H1 (cell line): ENCODE results near the gene HIPK2. TPM values are rescaled to one million over a fixed set of nuclear protein-coding genes. Genes with fewer than 3 reads are reported as not detected.

ENCODE experiments used
- CTCF ChIA-PET: fragments of 300-600 bp; sonication (Branson Sonifier 250); formaldehyde crosslinking; loops from one replicate; lab custom pipeline; 2021; ENCODE audit not compliant: partially characterized antibody; lab: Charles Lee
- POLR2A ChIA-PET: fragments of 300-600 bp; sonication (Branson Sonifier 250); formaldehyde crosslinking; loops from one replicate; lab custom pipeline; 2021; ENCODE audit warnings: inconsistent platforms; ENCODE audit not compliant: partially characterized antibody; lab: Charles Lee
- DNase-seq, 2 experiments: peaks; one replicate each; pipeline versions ENCODE4 v3.0.0 to v3.0.0-alpha.2; 2010 to 2022; ENCODE audit warnings: low spot score in 2 of 2, low read depth in 1 of 2, mixed read lengths in 1 of 2
- FAIRE-seq: peaks from 2 replicates; lab custom pipeline; 2011; peaks lifted over from hg19 to GRCh38; lab: Jason Lieb, UNC
- H2AFZ ChIP-seq: 2 replicates; pipeline ENCODE4 v1.8.1; 2012; ENCODE audit warnings: low read length, inconsistent platforms
- H2AK5ac ChIP-seq: 2 replicates; pipeline ENCODE4 v1.6.1; 2013; ENCODE audit warnings: low read depth, low read length
- H2BK120ac ChIP-seq: replicated peaks from 2 replicates; pipeline ENCODE3; 2013; ENCODE audit warnings: low read depth, low read length, inconsistent platforms
- H2BK12ac ChIP-seq: 2 replicates; pipeline ENCODE4 v1.6.1; 2013; ENCODE audit warnings: low read depth, low read length
- H2BK15ac ChIP-seq: 2 replicates; pipeline ENCODE4 v1.6.1; 2013; ENCODE audit warnings: low read length
- H2BK20ac ChIP-seq: 2 replicates; pipeline ENCODE4 v1.6.1; 2013; ENCODE audit warnings: low read length
- H2BK5ac ChIP-seq: 2 replicates; pipeline ENCODE4 v1.6.1; 2013; ENCODE audit warnings: low read depth, low read length
- H3K14ac ChIP-seq: 2 replicates; pipeline ENCODE4 v1.6.1; 2013; ENCODE audit warnings: inconsistent platforms; ENCODE audit not compliant: insufficient read length
- H3K18ac ChIP-seq: 2 replicates; pipeline ENCODE4 v1.6.1; 2013; ENCODE audit warnings: low read length; ENCODE audit errors: extremely low read depth
- H3K23ac ChIP-seq: 2 replicates; pipeline ENCODE4 v1.6.1; 2013; ENCODE audit warnings: inconsistent platforms; ENCODE audit not compliant: insufficient read length
- H3K23me2 ChIP-seq: 2 replicates; pipeline ENCODE4 v1.6.1; 2013; ENCODE audit warnings: low read depth, low read length
- H3K27ac ChIP-seq: 2 replicates; pipeline ENCODE4 v1.6.1; 2011; ENCODE audit warnings: low read depth, low read length, inconsistent platforms
- H3K27me3 ChIP-seq, 4 experiments: replicated peaks in 1 of 4; 1 replicate in 1 of 4; 2 replicates in 3 of 4; pipeline versions ENCODE4 v1.6.1 to v1.8.1; 2011 to 2013; ENCODE audit warnings: low read length in 3 of 4, mild to moderate bottlenecking in 3 of 4, inconsistent platforms in 2 of 4, mixed read lengths in 2 of 4, moderate library complexity in 1 of 4; ENCODE audit not compliant: control insufficient read depth in 3 of 4, insufficient read depth in 3 of 4; ENCODE audit errors: extremely low read depth in 1 of 4
- H3K36me3 ChIP-seq, 4 experiments: 2 replicates each; pipeline versions ENCODE4 v1.6.1 to v1.8.1; 2011 to 2013; ENCODE audit warnings: mild to moderate bottlenecking in 4 of 4, low read length in 3 of 4, moderate library complexity in 2 of 4, control low read depth in 1 of 4, inconsistent platforms in 1 of 4; ENCODE audit not compliant: insufficient read depth in 4 of 4, control insufficient read depth in 2 of 4
- H3K4ac ChIP-seq: replicated peaks from 2 replicates; pipeline ENCODE3; 2013; ENCODE audit warnings: low read length, low read depth, mixed read lengths, inconsistent platforms; ENCODE audit not compliant: insufficient read length
- H3K4me1 ChIP-seq, 4 experiments: replicated peaks in 1 of 4; 1 replicate in 1 of 4; 2 replicates in 3 of 4; pipeline versions ENCODE4 v1.6.1 to v1.8.1; 2011 to 2013; ENCODE audit warnings: low read length in 3 of 4, inconsistent platforms in 2 of 4, mixed read lengths in 1 of 4; ENCODE audit not compliant: insufficient read depth in 4 of 4, control insufficient read depth in 3 of 4
- H3K4me2 ChIP-seq, 2 experiments: 2 replicates each; pipeline versions ENCODE4 v1.6.1 to v1.8.1; 2011 to 2013; ENCODE audit warnings: low read depth in 2 of 2, low read length in 2 of 2, control low read depth in 1 of 2, inconsistent platforms in 1 of 2, mild to moderate bottlenecking in 1 of 2; ENCODE audit not compliant: insufficient read depth in 1 of 2
- H3K4me3 ChIP-seq, 4 experiments: fragments of 200-600, 300-600 bp in 1 of 4; sonication (generic), shearing (Covaris generic), sonication (Bioruptor Twin) in 1 of 4; 2 replicates each; pipeline versions ENCODE4 v1.5.1 to v1.8.1; 2011 to 2016; ENCODE audit warnings: low read length in 4 of 4, low read depth in 3 of 4, control low read depth in 2 of 4, inconsistent platforms in 2 of 4, mild to moderate bottlenecking in 2 of 4, mixed read lengths in 1 of 4, moderate library complexity in 1 of 4; ENCODE audit not compliant: insufficient read depth in 2 of 4; ENCODE audit errors: extremely low read depth in 1 of 4
- H3K56ac ChIP-seq: replicated peaks from 2 replicates; pipeline ENCODE3; 2013; ENCODE audit warnings: low read depth, mild to moderate bottlenecking, mixed read lengths, low read length, inconsistent platforms; ENCODE audit not compliant: insufficient read length
- H3K79me1 ChIP-seq: 2 replicates; pipeline ENCODE4 v1.6.1; 2013; ENCODE audit warnings: low read depth, low read length, control low read depth
- H3K79me2 ChIP-seq, 2 experiments: 2 replicates each; pipeline versions ENCODE4 v1.6.1 to v1.8.1; 2012 to 2013; ENCODE audit warnings: low read length in 2 of 2, mild to moderate bottlenecking in 2 of 2, inconsistent platforms in 1 of 2; ENCODE audit not compliant: insufficient read depth in 2 of 2, control insufficient read depth in 1 of 2
- H3K9ac ChIP-seq, 4 experiments: replicated peaks in 1 of 4; 1 replicate in 1 of 4; 2 replicates in 3 of 4; pipeline versions ENCODE4 v1.6.1 to v1.8.1; 2011 to 2013; ENCODE audit warnings: low read depth in 3 of 4, low read length in 3 of 4, control low read depth in 2 of 4, mild to moderate bottlenecking in 2 of 4, moderate library complexity in 2 of 4, inconsistent platforms in 1 of 4; ENCODE audit errors: extremely low read depth in 1 of 4
- H3K9me3 ChIP-seq, 2 experiments: 2 replicates each; pipeline versions ENCODE4 v1.6.1 to v1.8.1; 2012 to 2013; ENCODE audit warnings: mild to moderate bottlenecking in 2 of 2, moderate library complexity in 2 of 2, control low read depth in 1 of 2, inconsistent platforms in 1 of 2, low read depth in 1 of 2, low read length in 1 of 2, mixed read lengths in 1 of 2; ENCODE audit not compliant: insufficient read depth in 2 of 2
- H4K20me1 ChIP-seq, 2 experiments: replicated peaks in 1 of 2; 2 replicates each; pipeline versions ENCODE3 to v1.8.1; 2011 to 2013; ENCODE audit warnings: inconsistent platforms in 2 of 2, low read length in 2 of 2, mild to moderate bottlenecking in 1 of 2; ENCODE audit not compliant: insufficient read depth in 2 of 2, control insufficient read depth in 1 of 2
- H4K5ac ChIP-seq: 2 replicates; pipeline ENCODE4 v1.6.1; 2013; ENCODE audit warnings: low read length, low read depth, mixed read lengths, inconsistent platforms; ENCODE audit not compliant: insufficient read length
- H4K8ac ChIP-seq: 2 replicates; pipeline ENCODE4 v1.8.0; 2013; ENCODE audit warnings: mild to moderate bottlenecking, moderate library complexity, low read length, inconsistent platforms; ENCODE audit not compliant: insufficient read depth; ENCODE audit errors: extremely low read depth
- H4K91ac ChIP-seq: replicated peaks from 2 replicates; pipeline ENCODE3; 2013; ENCODE audit warnings: low read length, mixed read lengths, inconsistent platforms; ENCODE audit not compliant: insufficient read length
- CREB1 ChIP-seq: IDR thresholded peaks from 2 replicates; pipeline ENCODE4 v1.6.1; 2012; ENCODE audit warnings: inconsistent platforms
- HDAC6 ChIP-seq: IDR thresholded peaks from one replicate; pipeline ENCODE4 v1.7.1; 2012; ENCODE audit warnings: low read depth, mild to moderate bottlenecking, inconsistent platforms, low read length, moderate library complexity
- KDM1A ChIP-seq: fragments of 200-600, 300-600 bp; sonication (generic); IDR thresholded peaks from 2 replicates; pipeline ENCODE4 v1.7.1; 2016; ENCODE audit warnings: mild to moderate bottlenecking, low read length, borderline replicate concordance
- POLR2A ChIP-seq, 2 experiments: IDR thresholded peaks; 1 replicate in 1 of 2; 2 replicates in 1 of 2; pipeline ENCODE4 v1.6.1; 2011; ENCODE audit warnings: low read depth in 2 of 2, low read length in 2 of 2, mild to moderate bottlenecking in 2 of 2; ENCODE audit errors: control extremely low read depth in 1 of 2
- SAP30 ChIP-seq: fragments of 300-600 bp; sonication (generic); IDR thresholded peaks from 2 replicates; pipeline ENCODE4 v1.7.1; 2012; ENCODE audit warnings: low read length, moderate library complexity, mild to moderate bottlenecking, inconsistent platforms; ENCODE audit not compliant: insufficient read depth, insufficient replicate concordance
- SIN3A ChIP-seq, 2 experiments: IDR thresholded peaks in 1 of 2; conservative IDR thresholded peaks in 1 of 2; 2 replicates each; pipeline ENCODE4 v1.6.1; 2011 to 2012; ENCODE audit warnings: low read length in 2 of 2, improper control_type of control experiment in 1 of 2, low read depth in 1 of 2, mild to moderate bottlenecking in 1 of 2
- SIX5 ChIP-seq: IDR thresholded peaks from 2 replicates; pipeline ENCODE4 v1.6.1; 2011; ENCODE audit warnings: mild to moderate bottlenecking, low read depth, low read length
- TAF7 ChIP-seq: optimal IDR thresholded peaks from 2 replicates; pipeline ENCODE3; 2011; ENCODE audit warnings: low read depth, mild to moderate bottlenecking, inconsistent platforms, low read length, moderate library complexity, borderline replicate concordance
- TBP ChIP-seq: IDR thresholded peaks from 2 replicates; pipeline ENCODE4 v1.6.1; 2011; ENCODE audit warnings: low read depth, low read length, improper control_type of control experiment
- WGBS, 2 experiments: shearing (Covaris generic) in 1 of 2; methylation state at CpG; one replicate each; pipeline versions ENCODE4 v1.1.6 to v1.1.7; 2013 to 2015; ENCODE audit warnings: low lambda C conversion rate in 2 of 2, mixed read lengths in 2 of 2, inconsistent platforms in 1 of 2, low coverage in 1 of 2, missing lambda C conversion rate in 1 of 2; ENCODE audit not compliant: insufficient replicate concordance in 2 of 2, insufficient coverage in 1 of 2, insufficient read length in 1 of 2; ENCODE audit errors: extremely low coverage in 1 of 2, missing lambda C conversion rate in 1 of 2; 5-methylcytosine and 5-hydroxymethylcytosine counted together
- polyA plus RNA-seq, 7 experiments: library from polyadenylated mRNA; depleted of rRNA in 3 of 7; stranded (reverse) in 5 of 7; unstranded in 2 of 7; fragments of >200 nt in 5 of 7; fragments of 200-250 nt in 2 of 7; gene quantifications; 1 replicate in 5 of 7; 2 replicates in 1 of 7; 4 replicates in 1 of 7; pipeline versions ENCODE4 v1.2.1 to v1.2.3, GENCODE V29; 2011 to 2013; ENCODE audit warnings: missing spikeins in 2 of 7, mixed read lengths in 2 of 7
- total RNA-seq: library from RNA; stranded (reverse); fragmentation: NEBNext Ultra II Directional; extraction: Animal tissue kit (Norgen Biotek cat#: 25700); gene quantifications from 2 replicates; pipeline ENCODE4 v1.2.1, GENCODE V29; 2021

Gene HIPK2
- total and polyA plus RNA-seq, 2 of the 8 experiments (the other 6 are each of a cell fraction or from before 2014, with no cell fraction given) = 8.3 to 24.3 TPM

DNA sequence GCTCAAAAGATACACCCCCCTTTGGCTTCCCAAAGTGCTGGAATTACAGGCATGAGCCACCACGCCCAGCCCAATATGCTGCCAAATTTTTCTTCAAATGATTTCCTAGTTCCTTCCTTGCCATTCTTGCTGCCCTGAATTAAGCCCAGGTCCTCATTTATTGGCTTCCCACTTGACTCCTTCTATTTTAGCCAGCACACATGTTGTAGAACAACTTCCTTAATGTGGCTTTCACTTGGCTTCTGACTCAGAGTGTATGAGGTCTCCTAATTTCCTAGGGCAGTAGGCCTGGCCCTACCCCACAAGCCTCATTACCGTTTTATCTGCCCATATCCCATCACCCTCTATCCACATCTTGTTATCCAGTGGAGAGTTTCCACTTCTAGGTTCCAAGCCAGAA lies 21.8 kb upstream of the HIPK2 start:
- Histone ChIP-seq H2BK120ac (no peak overlapping the region), H2AFZ (no peak overlapping the region), H4K20me1 (no peaks in the 10 kb centered on the region), H3K27me3 (no peaks in the 10 kb centered on the region), H2BK20ac (no peak overlapping the region), H3K14ac (no peak overlapping the region), H3K4ac (no peak overlapping the region), H4K91ac (no peak overlapping the region), H3K23ac (no peak overlapping the region), H3K4me3 (no peak overlapping the region), H3K56ac (no peak overlapping the region), H3K79me2 (no peaks in the 10 kb centered on the region), H3K23me2 (no peaks in the 10 kb centered on the region), H2BK12ac (no peak overlapping the region), H3K36me3 (no peaks in the 10 kb centered on the region), H3K27ac (no peak overlapping the region), H2AK5ac (no peak overlapping the region), H2BK5ac (no peak overlapping the region), H3K79me1 (no peaks in the 10 kb centered on the region), H2BK15ac (no peak overlapping the region), H3K4me2 (no peak overlapping the region), H3K9me3 (peaks cover 16 to 17% of the 10 kb centered on the region in 2 experiments), H4K8ac (no peak overlapping the region), H3K4me1 (no peaks in the 10 kb centered on the region), H3K18ac (no peak overlapping the region), H3K9ac (no peak overlapping the region), H4K5ac (no peak overlapping the region)
- ChIA-PET POLR2A (interaction anchor here (1.1 kb wide), 1 partner anchor 9 kb away, joined by 3 read pairs; no protein-coding TSS in a partner anchor), CTCF (interaction anchor here (1.3 to 1.6 kb wide), 3 partner anchors 11 to 203 kb away, joined by 3 to 7 read pairs (median 5); no protein-coding TSS in a partner anchor)
- DNase-seq = no peak
- no peak for FAIRE-seq
- TF ChIP-seq HDAC6 (no peak), CREB1 (no peak), SIX5 (no peak), KDM1A (no peak), TBP (no peak), SAP30 (no peak), SIN3A (conservative IDR thresholded peaks at IDR 0.05 in 1 of 2, IDR thresholded peaks at IDR 0.05 in 1 of 2; ENCODE audit: low read depth in 1 of 2, low read length in 2 of 2) (no peak), TAF7 (no peak), POLR2A (IDR thresholded peaks at IDR 0.05; ENCODE audit: control extremely low read depth in 1 of 2, low read depth in 2 of 2, low read length in 2 of 2) (no peak)
- WGBS, 2 experiments = 78% methylated on average over 2 of the region's 2 CpGs; no CpG with 5 or more reads in 1 of the 2 experiments
